GM11168 (cell line): ENCODE data around the gene UXT.

Source experiments
- in situ Hi-C: fragments of 300-500 bp; cut with MboI; formaldehyde crosslinking; loops from one replicate; pipeline ENCODE4 v1.12.0; 2022; ENCODE audit warnings: low sequenced_read_pairs; ENCODE audit not compliant: unreplicated experiment

UXT gene

GRCh38 chrX:47650164-47651042, 8.6 kb downstream of the UXT start, which contains the start of gene ELK1:
TSS of gene ELK1 (minus strand) at chrX:47650563. CDS start at chrX:47641441, 9,122 bp downstream.
- in situ Hi-C loops: no loop called here

DNA sequence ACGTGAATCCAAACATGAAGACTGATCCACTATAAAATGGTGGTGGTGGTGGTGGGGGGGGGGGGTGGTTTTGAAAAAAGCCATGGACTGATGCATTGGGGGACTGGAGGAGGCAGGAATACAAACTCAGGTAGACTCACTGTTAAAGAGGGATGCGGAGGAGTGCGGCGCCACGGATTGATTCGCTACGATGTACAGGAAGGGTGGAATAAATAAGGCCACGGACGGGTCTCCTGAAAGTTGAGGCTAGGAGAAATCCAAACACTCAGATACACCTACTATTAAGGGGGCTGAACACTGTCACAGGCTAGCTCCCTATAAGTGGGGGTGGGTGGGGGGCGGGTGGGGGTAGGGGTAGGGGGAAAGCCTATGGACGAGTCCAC, 9.2 kb downstream of the UXT start:
- in situ Hi-C loops: no loop called here

DNA sequence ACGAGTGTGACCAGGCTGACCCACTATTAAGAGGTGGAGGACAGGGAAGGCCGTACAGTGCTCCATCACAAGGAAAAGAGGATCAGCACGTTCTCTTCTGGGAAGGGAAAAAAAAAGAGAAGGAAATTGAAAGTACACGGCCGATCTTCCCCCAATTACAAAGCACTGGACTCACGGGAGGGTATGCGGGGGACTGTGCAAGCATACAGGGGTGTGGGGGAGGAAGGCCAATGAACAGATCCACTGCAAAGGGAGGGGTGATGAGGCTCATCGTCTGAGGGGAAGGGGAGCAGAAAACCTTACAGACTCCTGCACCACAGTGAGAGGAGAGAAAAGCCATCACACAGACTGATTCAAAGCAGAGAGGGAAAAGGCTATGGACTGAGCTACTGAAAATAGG, 9.7 kb downstream of the UXT start:
- in situ Hi-C loops: no loop called here

- in situ Hi-C loops: no loop called here
Observed at GRCh38 chrX:47648376-47648775, 10.6 kb downstream of the UXT start.

- in situ Hi-C loops: no loop called here
Observed at GRCh38 chrX:47646636-47647035, 12.3 kb downstream of the UXT start.

GRCh38 chrX:47645530-47645929, 13.4 kb downstream of the UXT start:
- in situ Hi-C loops: no loop called here

DNA sequence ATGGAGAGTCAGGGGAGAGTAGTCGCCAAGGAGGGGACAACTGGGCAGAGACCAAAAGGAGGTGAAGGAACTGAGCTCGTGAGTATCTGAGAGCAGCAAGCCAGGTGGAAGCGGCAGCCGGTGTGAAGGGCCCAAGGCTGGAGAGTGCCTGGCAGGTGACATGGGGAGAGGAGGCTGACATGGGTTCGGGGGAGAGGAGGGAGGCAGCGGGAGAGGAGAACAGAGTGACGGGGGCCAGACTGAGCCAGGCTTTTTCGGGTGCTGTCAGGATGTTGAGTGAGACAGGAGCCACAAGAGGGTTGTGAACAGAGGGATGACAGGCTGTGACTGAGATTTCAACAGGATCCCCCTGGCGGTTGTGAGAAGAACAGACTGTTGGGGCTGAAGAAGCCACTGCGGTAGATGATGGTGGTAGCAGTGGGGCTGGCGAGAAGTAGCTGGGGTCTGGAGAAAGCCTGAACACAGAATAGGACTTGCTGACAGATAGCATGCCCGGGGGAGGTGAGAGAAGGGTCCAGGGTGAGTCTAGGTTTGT, 14.4 kb downstream of the UXT start:
- in situ Hi-C loops: no loop called here

DNA sequence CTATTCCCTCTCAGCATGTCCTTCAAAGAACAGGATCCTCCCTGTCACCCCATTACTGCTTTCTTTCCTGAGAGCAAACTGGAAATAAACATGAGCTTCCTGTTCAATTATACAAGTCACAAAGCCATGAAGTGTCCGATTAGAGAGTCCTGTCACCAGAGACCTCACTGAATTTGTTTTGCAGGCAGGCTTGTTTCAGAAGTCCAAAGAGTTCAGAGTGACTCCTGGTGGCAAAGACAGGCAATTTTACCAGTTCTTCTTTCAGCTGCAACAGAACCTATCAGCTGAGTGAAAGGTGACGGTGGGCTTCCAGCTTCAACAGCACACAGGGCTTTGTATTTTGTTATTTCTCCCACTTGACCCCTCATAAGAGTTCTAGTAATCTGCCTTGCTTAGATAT, 15.1 kb downstream of the UXT start:
- in situ Hi-C loops: no loop called here

DNA sequence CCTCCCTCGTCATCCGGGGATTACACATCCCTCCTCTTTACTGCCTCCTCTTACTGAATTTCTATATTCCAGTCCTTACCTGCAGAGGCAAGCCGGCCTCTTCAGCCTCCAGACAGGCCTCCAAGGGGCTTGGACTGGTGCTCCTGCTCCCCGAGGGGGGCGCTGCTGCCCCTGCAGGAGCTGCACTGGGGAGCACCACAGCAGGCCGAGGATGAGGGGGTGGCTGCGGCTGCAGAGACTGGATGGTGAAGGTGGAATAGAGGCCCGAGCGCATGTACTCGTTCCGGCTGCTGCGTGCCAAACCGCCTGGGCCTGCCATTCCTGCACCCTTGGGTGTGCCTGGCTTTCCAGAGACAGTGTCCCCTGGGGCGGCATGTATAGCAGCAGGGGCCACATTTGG, 20.2 kb downstream of the UXT start:
- in situ Hi-C loops: no loop called here

- in situ Hi-C loops: no loop called here
Observed at GRCh38 chrX:47637546-47638195, 21.3 kb downstream of the UXT start.

DNA sequence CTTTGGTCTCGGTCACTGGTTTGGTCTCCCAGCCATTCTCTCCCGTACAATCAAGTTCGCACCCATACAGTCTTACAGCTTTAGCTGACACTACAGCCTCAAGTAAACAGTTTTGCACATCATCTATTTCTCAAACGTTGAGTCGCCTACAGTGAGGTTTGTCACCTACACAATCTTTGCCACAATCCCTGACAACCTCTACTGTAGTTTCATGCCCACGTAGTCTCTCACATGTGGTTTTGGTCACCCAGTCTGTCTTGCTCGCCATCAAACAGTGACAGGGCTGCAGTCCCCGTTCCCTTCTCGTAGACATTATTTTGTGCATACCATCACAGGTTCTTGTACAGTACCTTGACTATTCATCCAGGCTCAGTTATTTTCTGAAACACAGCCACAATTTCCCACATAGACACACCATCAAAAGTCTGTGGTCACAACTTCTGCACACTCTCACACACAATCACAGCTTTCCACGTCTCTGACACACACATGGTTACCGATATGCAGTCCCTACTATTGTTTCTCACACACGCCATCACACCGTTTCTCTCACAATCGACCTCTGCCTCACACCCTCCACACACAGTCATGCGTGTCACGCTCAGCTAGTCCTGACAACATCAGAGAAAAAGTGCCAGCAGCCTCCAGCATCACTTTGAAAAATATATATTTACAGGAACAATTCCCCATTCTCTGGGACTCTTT, 24.0 kb downstream of the UXT start:
- in situ Hi-C loops: no loop called here

DNA sequence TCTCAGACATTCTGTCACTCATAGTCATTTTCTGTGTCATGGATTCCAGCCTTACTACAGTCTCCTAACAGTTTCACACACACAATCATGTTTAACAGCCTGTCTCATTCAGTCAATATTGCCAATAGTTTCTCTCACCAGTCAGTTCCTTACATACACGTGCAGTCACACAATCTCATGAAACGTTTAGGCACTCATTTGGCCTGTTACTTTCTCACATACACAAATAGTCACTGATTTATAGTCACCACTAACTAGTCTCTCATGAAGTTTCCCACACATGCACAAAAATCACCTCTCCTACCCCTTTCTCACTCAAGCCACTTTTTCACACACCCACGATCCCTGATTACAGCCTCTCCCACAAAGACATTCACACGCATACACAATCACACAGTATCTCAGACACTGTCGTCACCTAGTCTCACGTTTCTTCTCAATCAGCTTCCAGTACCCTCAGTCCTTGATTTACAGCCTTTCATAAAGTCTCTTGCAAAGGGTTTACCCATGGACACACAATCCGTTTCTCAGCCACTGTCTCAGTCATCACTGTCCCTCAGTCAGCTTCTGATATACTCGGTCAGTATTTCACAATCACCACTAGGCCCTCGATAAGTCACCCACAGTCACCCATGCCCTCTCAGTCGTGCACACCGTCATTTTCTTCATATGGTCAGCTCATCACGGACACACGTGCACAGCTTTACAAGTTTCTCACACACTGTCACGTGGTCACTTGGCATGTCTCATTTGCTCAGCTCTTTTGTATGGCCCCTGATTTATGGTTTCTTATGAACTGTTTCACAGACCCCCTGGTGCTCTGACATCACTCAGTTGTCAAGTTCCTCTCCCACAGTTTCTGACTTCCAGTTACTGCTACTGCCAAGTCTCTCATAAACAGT, 25.0 kb downstream of the UXT start:
- in situ Hi-C loops: no loop called here

DNA sequence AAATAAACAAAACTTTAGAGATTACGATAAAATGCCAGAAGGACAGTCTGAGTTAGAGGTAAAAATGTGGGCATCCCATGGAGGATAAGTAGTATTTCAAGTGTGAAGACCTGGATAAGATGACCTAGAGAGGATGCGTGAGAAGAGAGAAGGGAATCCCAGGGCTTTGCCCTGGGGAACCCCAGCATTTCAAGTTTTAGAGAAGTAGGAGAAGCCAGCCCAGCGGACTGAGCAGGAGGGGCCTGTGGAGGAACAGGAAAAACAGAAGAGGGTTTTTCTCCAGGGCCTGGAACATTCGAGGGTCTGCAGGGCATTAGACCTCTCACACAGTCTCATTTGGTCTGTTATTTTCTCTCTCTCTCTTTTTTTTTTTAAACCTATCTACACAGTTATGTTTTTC, 26.3 kb downstream of the UXT start:
- in situ Hi-C loops: no loop called here

DNA sequence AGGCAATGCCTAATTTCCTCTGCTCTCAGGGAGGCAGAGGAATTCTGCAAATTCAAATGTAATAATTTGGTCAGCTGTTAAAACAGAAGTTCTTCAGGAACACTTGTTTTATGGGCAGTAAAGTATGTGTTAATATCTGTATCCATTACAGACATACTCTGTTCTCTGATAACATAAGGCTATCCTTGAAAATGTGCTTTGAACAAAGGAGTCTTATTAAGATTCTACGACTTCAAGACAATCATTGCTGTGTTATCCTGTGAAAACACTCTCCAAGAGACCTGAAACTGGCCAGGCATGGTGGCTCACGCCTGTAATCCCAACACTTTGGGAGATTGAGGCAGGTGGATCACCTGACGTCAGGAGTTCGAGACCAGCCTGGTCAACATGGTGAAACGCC, 27.3 kb downstream of the UXT start:
- in situ Hi-C loops: no loop called here

- in situ Hi-C loops: no loop called here
Observed at GRCh38 chrX:47629419-47630200, 29.4 kb downstream of the UXT start, which contains the start of gene CFP. TSS of gene CFP (minus strand) at chrX:47629930. CDS start at chrX:47629844, 86 bp downstream.

DNA sequence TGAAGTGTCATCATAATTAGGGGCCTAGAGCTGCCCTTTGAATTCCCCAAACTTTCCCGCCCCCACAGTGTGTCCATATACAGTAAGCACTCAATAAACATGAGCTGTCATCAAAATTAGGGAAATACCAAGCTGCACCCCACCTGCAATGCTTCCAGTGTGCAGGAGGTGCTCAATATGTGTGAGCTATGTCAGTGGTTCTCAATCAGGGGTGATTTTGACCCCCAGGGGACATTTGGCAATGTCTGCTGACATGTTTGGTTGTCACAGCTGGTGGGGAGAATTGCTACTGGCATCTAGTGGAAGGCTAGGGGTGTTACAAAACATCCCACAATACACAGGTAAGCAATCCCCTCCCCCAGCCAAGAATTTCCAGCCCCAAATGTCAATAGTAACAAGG, 30.0 kb downstream of the UXT start:
- in situ Hi-C loops: no loop called here

DNA sequence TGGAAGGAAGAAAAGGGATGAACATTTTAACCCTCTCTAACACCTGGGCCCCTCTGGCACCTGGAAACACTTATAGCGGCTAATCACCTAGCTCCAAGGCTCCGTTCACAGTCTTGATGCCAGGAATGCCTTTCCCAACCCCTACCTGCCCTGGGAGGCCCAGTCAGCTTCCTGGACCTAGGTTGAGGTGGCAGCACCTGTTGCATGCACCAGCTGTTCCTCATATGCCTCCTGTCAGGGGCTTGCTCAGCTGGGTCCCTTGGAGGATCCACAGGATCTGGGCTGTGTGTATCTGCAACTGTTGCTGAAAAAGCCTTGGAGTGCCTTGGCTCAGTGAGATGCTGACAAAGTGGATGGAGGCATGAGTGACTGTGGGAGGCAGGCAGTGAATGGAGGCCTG, 33.6 kb downstream of the UXT start:
- in situ Hi-C loops: no loop called here

GRCh38 chrX:47623540-47624027, 35.4 kb downstream of the UXT start:
- in situ Hi-C loops: no loop called here

DNA sequence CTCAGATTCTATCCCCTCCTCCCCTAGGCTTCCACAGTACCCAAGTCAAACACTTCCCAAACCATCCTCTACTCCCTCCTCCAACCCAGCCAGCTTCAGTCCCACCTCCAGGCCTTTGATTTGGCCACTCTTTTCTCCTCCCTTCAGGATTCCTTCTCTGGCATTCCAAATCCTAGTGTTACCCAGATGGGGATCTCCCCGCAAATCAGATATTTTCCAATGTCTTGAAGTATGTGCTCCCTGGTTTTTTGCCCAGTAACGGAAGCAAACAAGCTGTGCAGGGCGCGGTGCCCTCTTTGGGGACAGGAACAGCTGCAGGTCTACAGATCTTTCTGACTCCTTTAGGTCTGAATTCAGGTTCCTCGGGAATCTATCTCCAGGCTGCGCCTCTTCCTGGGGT, 37.1 kb downstream of the UXT start:
- in situ Hi-C loops: no loop called here
